Hepatic stellate cell (primary cell): Measurements from ENCODE around the gene GPR161.

Experiments
- DNase-seq: peaks from one replicate; pipeline ENCODE4 v3.0.0; 2011; ENCODE audit warnings: low spot score

Gene GPR161

DNA sequence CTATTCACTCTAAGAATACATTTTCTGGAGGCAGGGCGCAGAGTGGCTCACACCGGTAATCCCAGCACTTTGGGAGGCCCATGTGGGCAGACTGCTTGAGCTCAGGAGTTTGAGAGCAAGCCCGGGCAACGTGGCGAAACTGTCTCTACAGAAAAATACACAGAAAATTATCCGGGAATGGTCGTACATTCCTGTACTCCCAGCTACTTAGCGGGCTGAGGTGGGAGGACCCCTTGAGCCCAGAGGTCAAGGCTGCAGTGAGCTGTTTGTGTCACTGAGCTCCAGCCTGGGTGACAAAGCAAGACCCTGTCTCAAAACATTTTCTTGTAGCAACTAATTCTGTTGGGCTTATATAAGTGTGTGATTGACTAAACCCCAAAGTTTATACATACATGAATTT, 30.5 kb downstream of the GPR161 start:
- no peak for DNase-seq

DNA sequence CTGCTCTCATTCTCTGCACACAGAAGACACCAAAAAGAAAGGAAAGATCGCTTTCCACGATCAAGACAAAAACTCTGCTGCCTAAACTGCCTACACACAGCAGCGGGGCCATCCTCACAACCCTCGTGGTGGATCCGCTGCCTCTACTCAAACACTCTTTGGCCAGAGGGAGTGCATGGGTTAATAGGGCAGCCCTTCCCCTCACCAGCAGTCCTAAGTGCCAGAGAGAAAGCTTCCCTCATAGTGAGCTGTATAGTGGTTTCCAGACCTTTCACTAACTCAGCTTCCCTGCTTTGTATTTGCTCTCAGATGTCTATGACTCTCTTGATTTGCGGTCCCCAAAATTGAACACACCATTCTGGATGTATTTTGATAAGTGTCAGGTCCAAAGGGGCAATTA, 30.9 kb downstream of the GPR161 start:
- DNase-seq: no peak

DNA sequence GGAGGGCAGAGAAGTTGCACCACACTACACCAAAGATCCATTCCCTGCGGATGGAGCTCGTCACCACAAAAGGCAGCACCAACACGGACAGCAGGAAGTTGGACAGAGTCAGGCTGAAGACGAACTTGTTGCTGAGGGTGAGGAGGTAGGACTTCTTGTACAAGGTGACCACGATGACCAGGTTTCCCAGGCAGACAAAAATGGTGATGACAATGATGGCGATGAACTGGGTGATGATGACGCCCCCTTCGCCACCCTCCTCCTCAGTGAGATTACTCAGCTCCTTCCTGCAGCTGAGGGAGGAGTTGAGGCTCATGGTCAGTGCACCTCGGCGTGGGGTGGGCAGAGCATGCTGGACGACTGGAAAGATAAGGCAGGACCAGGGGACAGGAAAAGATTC, 32.2 kb downstream of the GPR161 start:
- DNase-seq: no peak

DNA sequence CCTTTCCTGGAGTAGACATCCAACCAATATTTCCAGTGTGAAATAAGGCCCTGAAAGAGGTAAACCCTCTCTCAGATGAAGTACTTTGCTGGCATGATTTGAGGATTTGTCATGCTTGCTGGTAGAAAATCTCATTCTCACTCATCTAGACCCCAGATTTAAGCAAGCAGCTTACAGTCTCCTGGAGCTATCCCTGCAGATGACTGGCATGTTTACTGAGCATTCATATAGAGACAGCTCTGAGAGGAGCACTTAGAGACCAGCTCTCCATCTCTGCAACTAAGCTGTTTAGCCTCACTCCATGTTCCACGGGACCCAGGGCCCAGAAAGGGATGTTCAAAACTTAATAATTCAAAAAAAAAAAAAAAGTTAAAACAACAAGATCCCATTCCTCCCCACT, 34.2 kb downstream of the GPR161 start:
- DNase-seq: no peak

DNA sequence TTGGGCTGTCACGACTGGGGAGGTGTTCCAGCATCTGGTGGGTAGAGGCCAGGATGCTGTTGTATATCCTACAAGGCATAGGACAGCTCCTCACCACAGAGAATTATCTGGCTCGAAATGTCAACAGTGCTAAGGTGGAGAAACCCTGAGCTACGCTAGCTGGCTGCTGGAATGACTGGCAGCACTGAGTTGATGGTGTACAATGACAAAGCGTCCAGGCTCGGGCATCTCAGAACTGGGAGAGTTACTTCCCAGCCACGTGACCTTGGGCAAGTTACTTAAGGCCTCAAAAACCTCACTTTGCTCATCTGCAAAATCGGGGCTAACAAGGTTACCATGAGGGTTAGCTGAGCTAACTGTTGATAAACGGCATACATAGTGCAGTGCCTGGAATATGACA, 35.4 kb downstream of the GPR161 start:
- no peak for DNase-seq

DNA sequence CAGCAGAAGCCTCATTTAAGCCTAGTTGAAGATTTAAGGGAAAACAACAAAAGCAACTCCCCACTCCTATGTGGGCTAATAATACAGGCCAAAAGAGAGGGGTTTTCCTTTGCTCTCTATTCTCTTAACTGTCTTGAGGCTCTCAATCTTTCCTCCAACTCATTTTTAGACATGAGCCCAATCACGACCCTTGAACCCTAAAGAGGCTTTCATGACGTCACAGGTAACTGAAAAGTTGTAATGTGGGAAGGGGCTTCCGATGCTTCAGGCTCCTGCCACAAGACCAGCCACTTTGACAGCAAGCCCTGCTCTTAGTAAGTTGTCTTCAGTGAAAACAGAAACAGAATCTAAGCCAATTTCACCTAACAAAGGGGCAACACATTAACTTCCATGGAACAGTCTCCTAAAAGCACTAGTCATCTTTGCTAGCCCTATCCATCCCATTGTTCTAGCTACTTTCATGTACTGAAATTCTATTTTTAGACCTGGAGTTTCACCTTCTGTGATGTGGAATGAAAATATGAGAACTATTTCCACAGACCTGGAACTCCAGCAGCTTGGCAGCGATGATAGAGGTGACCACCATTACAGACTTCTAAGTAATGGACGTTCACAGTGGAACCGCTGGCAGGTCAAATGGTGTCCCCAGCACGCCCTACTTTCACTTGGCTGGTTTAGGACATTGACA, 36.3 kb downstream of the GPR161 start:
- DNase-seq: no peak

DNA sequence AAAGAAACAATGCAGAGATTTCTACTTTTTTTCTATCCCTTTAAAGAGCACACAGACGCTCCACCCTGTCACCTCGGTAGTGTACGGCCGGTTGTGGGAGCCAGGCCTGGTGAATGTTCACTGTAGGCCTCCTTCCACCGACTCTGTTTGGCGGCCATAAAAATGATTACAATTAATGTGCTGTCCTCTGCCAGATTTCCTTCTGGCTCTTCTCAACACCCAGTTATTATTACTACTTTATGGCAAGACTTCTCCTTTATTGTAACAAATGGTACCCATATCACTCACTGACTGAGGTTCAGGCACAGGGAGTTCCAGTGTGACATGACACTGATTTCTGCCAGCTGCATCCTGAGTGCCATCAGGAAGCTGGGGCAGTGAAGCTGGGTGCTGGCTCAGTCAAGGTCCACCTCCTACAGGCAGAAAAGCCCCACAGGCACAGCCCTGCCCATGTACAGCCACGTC, 37.4 kb downstream of the GPR161 start:
- no peak for DNase-seq

DNA sequence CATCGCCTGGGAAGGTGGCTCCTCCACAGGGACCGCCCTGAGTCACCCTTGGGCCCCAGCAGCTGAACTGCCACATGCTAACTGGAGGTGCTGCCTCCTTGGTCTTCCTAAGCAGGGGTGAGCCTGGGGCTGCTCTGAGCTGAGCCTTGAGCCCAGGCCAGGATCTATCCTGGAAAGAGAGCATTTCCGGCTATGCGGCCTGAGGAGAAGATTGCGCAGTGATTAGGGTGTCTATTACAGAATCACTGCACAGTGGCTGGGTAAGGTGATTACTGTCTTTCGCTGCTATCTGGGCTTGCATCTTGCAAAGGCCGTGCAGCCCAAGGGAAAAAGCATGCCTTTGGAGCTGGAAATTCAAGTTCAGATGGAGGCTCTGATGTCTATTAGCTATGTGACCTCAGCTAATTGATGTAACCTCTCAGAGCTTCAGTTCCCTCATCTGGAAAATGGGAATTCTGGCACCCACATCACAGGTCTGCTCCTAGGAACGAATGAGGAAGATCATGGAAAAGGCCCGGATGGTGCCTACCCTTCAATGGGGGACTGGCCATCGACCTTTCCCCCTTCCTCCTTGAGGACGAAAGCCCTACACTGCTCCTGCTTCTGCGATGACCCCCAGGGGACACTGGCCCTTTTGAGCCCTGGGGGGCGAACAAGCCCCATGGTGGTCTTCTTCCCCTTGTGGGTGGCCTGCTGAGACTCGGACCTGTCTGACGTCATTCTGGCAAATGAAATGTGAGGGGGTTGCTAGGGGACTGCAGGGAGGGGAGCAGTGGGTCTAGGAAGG, 38.0 kb downstream of the GPR161 start:
- DNase-seq: no peak

DNA sequence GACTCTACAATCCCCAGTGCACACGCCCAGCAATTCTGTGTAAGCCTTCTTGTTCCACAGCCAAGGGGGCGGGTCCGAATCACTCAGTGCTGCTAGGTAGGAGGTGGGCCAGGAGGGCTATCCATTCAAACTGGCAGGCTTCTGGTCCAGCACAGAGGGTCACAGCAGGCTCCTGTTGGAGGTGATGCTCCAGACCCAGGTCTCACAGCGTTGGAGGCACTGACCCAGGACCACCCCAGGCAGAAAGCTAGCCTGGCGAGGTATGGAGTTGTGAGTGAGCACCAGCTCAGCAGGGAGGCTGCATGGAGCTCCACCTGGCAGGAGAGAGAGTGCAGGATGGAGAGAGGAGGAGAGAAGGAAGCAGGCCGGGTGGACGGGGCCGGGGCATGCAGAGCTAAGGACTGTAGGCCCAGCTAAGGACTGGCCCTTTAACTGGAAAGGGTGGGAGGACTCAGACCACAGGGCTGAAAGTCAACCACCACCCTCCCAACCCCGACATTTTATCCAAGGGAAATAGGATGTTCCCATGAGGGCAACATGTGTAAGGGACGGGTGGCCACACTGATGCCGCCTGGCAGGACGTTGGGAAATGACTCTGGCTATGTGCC, 38.7 kb downstream of the GPR161 start:
- no peak for DNase-seq

DNA sequence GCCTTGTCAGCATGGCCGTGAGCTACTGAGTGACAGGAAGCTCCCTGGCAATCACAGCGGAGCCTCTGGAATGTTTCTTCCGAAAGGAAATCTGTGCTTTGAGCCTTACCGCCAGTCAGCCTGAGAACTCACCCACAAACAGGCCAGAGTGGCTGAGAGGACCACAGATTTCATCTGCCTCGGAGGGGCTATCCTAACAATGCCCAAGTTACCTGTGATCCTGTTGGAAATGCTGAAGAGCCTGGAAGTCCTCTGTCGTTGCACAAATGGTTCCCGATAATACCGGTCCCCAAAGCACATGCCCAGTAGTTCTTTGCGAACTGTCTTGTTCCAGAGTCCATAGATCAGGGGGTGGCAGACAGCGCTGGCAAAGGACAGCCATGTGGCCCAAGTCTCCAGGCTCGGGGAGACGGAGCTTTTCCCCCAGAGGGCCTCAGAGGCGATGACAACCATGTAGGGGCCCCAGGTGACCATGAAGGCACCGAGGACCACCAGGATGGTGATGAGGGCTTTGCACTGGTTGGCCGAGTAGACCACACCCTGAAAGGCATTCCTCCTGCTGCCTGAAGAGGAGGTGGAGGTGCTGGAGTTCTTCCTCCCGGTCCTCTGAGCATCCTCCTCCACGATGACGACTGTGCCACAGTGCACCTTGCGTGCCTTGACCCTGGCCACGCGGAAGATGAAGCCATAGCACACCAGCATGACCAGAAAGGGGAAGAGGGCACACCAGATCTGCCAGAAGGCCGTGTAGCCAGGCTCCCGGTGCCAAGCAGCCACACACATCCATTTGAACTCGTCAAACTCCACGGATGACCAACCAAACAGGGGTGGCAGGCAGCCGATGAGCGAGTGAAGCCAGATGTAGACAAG, 40.2 kb downstream of the GPR161 start:
- no peak for DNase-seq

DNA sequence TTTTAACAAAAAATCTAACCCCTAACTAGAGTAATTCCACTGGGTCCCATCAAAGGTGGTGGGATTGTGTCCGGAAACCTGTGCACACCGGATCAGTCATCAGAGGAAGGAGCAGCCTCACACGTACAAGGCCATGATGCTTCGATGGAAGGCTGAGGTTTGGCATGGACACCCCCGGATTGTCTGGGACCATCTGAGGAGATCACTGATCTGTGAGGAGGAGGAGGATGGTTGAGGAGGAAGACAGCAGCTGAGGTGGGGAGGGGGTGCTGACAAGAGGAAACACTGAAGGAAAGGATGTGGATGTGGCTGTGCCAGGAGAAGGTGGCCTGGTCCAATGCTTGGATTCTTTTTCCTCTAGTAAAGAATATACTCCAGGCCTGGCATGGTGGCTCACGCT, 41.3 kb downstream of the GPR161 start:
- no peak for DNase-seq

DNA sequence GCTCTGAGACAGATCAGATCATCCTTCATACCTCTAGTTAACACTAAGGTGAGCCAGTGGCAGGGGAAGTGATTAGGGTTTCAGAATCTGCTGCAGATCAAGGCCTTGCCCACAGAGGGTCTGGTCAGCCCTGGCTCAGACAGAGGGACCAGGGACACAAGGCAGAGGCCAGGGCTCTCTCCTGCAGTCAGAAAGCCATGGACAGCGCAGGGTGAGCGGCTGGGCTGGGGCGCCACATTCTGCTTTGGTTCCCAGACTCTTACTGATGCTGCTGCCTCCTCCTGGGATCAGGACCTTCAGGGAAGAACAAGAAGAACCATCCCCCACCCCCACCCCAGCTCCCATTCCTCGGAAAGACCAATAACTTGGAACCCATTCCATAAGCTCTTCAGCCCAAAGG, 43.1 kb downstream of the GPR161 start:
- DNase-seq: no peak

DNA sequence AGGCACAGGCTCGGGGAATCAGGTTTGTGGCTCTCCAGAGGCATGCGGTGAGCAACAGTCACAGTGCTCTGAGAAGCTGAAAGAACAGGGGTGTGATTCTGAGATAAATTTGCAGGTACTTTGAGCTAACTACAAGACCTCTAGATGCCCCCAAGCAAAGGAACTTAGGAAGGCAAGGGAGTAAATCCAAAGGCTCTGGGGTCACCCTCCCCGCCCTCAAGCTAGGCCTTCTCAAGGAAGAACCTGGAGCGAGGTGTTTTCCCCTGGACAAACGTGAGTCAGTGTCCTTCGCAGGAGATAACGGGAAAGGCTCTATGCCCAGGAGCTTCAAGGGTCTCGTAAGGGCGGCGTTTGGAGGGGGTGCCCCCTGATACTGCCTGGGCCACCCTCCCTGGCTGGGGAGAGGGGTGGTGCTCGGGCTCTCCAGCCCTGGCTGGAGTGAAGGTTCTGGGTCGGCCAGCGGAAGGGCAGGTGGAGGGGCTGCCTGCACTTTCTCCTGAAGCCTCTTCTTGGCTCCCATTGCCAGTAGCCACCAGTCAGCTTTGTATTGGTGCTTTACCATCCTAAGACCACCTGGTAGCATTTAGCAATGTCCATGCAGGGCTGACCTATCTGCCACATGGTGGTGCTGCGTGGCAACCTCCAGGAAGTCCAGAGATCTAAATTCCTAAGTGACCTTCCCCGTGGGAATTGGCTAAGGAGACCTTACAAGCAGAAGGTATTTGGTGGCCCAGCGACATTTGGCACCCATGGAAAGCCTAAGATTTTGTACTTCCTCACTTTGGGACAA, 44.0 kb downstream of the GPR161 start:
- DNase-seq: no peak

DNA sequence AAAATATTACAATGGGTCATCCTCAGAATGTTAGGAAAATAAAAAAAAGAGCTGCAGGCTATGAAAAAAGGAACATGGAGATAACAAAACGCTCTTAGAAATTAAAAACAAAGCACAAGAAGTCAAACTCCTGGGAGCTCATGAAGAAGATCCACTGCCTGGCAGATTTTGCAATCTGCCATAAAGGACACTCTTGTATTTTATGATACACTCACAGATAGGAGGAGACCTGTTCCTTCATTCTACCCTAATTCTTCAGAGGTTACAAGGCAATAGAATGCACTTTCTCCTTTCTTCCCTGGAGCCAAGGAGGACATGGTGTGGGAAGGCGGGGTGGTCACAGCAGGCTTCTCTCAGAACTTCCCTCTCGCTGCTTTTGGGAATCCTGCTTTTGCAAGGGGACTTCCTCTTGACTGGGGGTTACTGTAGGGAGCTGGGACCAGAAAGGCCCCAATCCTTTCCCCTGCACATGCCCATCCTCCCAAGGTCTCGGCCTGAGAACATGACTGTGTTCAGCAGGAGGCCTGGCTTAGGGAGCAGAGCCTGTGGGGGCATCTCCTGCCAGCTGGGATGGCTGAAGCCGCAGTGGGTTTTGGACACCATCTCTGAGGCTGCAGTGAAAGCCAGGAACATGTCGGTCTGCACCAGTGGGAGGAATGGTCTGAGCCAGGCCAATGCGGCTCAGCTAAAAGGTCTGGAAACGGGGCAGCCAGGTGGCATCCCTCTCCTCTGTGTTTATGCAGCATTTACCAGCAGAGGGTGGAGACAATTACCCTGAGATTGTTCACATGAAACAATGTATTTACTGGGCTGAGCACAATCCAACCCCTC, 44.8 kb downstream of the GPR161 start:
- DNase-seq: no peak

DNA sequence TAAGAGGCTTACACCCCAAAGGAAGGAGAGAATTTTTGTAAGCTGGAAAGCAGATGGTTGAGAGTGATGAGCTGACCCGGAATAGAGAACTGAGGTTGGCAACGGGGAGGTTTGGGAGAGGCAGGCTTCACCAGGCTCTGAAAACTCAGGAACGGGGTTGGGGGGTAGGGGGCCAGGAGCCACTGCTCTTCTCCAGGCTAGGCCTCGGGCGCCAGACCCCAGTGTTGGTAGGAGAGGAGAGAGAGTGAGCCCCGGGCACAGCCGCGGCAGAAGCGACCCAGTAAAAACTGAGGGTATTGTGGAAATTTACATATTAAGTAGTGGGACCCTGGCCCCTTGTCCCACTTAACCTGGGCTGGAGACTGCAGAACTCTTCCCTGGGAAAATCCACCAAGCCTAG, 45.7 kb downstream of the GPR161 start:
- no peak for DNase-seq

DNA sequence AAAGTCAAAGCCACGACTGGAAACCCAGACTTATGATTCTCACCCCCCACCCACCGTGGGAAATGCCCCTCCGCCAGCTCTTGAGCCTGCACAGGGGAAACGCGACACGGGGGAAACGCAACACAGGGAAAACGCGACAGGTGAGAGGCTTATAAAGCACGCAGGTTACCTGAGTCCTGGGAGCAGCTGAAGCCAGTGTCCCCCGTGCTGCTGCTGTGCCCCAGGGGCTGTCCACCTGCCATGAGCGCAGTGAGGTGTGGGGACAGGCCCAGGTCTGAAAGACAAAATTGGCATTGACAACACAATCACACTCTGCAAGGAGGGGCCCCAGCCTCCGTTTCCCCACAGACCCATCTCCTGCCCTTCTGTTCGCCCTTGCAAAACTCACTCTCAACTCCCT, 46.3 kb downstream of the GPR161 start:
- DNase-seq: no peak

DNA sequence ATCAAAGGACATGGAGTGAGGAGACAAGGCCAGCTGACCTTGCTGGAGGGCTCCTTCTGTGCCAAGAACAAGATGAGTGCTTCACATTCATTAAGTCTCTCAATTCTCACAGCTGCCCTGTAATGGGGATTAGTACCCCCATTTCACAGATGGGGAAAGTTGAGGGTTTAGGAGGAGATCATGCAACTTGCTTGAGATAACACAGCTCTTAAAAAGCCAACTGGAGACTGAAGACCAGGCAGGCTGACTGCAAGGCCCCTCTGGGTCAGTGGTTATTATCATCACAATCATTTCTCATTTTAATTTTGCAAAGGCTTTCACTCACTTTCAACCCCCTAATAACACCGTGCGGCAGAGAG, 46.8 kb downstream of the GPR161 start:
- DNase-seq: no peak

DNA sequence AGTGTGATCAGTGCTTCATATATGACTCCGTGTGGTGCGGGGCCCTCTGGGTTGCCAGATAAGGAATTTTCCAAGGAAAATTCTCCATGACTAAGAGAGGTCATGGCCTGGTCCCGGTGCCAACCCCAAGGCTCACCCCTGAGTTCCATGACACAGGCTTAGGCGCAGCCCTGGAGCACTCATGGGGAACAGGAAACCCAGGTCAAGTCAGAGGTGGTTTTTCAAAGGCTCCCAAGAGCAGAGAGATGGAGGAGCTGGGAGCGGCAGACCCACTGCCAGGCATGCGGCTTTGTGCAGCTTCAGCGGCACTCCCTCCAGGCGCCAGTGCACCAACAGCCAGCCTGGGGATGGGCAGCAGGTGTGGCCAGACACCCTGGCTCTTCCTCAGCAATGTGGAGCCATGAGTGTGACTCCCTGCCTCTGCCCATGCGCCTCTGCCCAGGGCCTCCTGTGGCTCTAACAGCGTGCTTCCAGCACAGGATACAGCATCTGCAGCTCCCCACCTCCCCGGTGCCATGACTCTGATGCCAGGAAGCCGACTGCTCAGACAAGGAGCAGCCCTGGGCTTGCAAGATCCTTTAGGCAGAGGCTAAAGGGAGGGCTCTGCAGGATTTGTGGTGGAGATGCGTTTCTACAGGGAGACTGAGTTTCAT, 47.3 kb downstream of the GPR161 start:
- DNase-seq: no peak

DNA sequence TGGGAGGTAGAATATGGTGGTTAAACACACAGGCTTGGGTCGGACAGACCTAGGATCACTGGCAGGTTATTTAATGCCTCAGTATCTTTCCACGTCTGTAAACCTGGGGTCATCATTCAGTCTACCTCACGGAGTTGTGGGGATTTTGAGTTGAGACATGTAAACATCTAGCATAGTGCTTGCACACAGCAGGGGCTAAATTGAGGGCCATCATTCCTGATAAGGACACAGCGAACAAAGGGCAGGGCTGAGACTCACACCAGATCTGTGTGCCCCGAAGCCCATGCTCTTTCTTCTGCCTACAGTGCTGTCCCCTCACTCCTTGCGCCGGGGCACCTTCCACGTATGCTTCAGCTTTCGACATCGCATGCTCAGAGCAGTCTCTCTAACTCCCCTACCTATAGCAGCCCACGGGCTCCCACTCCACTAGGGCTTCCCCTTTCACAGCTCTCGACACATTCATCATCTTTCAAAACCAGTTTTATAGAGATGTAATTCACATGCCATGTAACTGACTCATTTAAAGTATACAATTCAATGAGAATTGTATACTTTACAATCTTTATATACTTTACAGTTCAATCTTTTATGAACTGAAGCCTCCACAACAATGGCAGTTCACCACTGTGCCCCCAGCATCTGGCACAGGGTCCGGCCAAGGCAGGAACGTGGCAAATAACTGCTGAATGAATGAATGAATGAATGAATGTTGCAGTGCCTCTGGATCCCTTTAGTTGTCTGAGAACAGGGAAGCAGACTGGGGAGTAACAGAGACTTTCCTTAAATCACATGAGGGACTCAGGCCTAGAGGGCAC, 48.0 kb downstream of the GPR161 start:
- DNase-seq: no peak
